ENCODE measurements around the gene SNPH.

Gene SNPH

GRCh38 chr20:1307171-1307570 lies 41.1 kb downstream of the SNPH start:
- DNase-seq (ENCODE audit: low read depth in 2 of 2) = no peak

- no peak for DNase-seq (ENCODE audit: low read depth in 2 of 2)
Measured at GRCh38 chr20:1307571-1307971, 41.5 kb downstream of the SNPH start.

- no peak for DNase-seq (ENCODE audit: low read depth in 2 of 2)
Measured at GRCh38 chr20:1308067-1308701, 42.1 kb downstream of the SNPH start.

- no peak for DNase-seq (ENCODE audit: low read depth in 2 of 2)
Measured at GRCh38 chr20:1308702-1309095, 42.6 kb downstream of the SNPH start.

GRCh38 chr20:1309439-1309847 lies 43.3 kb downstream of the SNPH start:
- DNase-seq (ENCODE audit: low read depth in 2 of 2) = no peak

GRCh38 chr20:1310071-1310470 lies 44.0 kb downstream of the SNPH start:
- no peak for DNase-seq (ENCODE audit: low read depth in 2 of 2)

GRCh38 chr20:1310506-1311190 lies 44.6 kb downstream of the SNPH start:
- DNase-seq (ENCODE audit: low read depth in 2 of 2) = no peak

GRCh38 chr20:1312308-1312707 lies 46.2 kb downstream of the SNPH start:
- no peak for DNase-seq (ENCODE audit: low read depth in 2 of 2)

GRCh38 chr20:1312904-1313235 lies 46.8 kb downstream of the SNPH start:
- no peak for DNase-seq (ENCODE audit: low read depth in 2 of 2)

GRCh38 chr20:1313236-1313964 lies 47.3 kb downstream of the SNPH start:
- peak; percentile 20 to 32 for DNase-seq (ENCODE audit: low read depth in 2 of 2)

- DNase-seq (ENCODE audit: low read depth in 2 of 2) = no peak
Measured at GRCh38 chr20:1315804-1316203, 49.7 kb downstream of the SNPH start.

GRCh38 chr20:1317545-1318255 lies 51.6 kb downstream of the SNPH start:
- no peak for DNase-seq (ENCODE audit: low read depth in 2 of 2)

- DNase-seq (ENCODE audit: low read depth in 2 of 2) = no peak
Measured at GRCh38 chr20:1319051-1319450, 53.0 kb downstream of the SNPH start.

- DNase-seq (ENCODE audit: low read depth in 2 of 2) = no peak
Measured at GRCh38 chr20:1319462-1319861, 53.4 kb downstream of the SNPH start.

- no peak for DNase-seq (ENCODE audit: low read depth in 2 of 2)
Measured at GRCh38 chr20:1320016-1320415, 53.9 kb downstream of the SNPH start.

GRCh38 chr20:1320902-1321653 lies 55.0 kb downstream of the SNPH start:
- no peak for DNase-seq (ENCODE audit: low read depth in 2 of 2)

- no peak for DNase-seq (ENCODE audit: low read depth in 2 of 2)
Measured at GRCh38 chr20:1321654-1321939, 55.5 kb downstream of the SNPH start.

GRCh38 chr20:1322511-1323245 lies 56.6 kb downstream of the SNPH start:
- DNase-seq (ENCODE audit: low read depth in 2 of 2) = no peak

GRCh38 chr20:1323256-1323655 lies 57.2 kb downstream of the SNPH start:
- DNase-seq (ENCODE audit: low read depth in 2 of 2) = no peak

GRCh38 chr20:1323830-1324597 lies 57.9 kb downstream of the SNPH start:
- DNase-seq (ENCODE audit: low read depth in 2 of 2) = no peak

All from stimulated activated CD8-positive, alpha-beta memory T cell treated with anti-CD3 and anti-CD28 coated beads, Interleukin-15, amount 100 ng/mL, for 4 hours (primary cell).